T-helper 22 cell (primary cell): ENCODE measurements around the gene ITPR1.

Source experiments
- DNase-seq: peaks from one replicate; pipeline ENCODE4 v3.0.0-alpha.2; 2020; ENCODE audit warnings: low read depth

ITPR1 gene

DNA sequence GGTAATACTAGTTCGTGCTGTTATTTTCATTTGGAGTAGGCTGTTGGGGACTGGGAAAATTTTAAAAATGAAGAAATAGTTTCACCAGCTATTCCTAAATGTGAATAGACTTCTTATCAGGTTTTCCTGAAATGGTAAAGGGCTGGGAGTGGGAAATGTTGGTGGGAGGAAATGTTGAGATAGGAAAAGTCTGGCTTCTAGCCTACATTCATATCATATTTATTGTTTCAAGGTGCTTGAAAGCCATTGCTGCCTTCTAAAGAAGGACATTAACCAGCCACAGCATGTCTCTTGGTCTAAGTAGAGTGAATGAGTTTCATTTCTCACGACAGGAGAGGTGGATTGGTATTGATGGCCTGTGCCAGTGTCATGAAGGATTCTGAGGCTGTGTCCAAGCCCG lies 288.9 kb downstream of the ITPR1 start:
- DNase-seq: no peak

- DNase-seq: no peak
Measured at GRCh38 chr3:4785551-4785950, 292.4 kb downstream of the ITPR1 start.

GRCh38 chr3:4786431-4786830 lies 293.3 kb downstream of the ITPR1 start:
- DNase-seq: no peak

DNA sequence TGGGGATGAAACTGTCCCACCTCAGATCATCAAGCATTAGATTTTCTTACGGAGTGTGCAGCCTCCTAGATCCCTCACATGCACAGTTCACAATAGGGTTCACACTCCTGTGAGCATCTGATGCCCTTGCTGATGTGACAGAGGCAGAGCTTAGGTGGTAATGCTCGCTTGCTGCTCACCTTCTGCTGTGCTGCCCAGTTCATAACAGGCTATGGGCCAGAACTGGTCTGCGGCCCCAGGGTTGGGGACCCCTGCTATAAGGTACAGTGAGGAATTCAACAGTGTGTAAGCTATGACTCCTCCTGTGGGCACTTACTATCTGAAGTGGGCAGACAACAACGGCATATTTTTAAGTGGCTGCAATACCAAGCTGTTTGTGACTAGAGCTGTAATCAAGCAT lies 298.2 kb downstream of the ITPR1 start:
- no peak for DNase-seq

- no peak for DNase-seq
Measured at GRCh38 chr3:4793311-4793710, 300.2 kb downstream of the ITPR1 start.

DNA sequence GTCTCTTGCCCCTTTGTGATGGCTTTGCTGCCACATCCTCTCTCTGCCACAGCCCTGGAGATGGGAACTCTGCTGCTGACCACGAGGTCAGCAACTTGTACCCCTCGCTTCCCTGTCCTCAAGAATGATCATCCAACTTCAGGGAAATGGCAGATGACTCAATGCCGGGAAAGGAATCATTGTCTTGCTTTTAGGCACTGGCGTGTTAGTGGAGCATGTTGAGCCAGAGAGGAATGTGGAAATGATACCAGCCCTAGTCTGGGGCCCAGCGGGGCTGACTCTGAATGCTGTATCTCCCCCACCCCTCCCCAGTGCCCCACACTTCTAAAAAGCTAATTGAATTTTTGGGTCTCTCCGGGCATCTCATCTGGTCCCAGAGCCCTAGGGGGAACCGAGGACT lies 301.2 kb downstream of the ITPR1 start:
- DNase-seq: no peak

GRCh38 chr3:4794798-4795197 lies 301.6 kb downstream of the ITPR1 start:
- DNase-seq: no peak

DNA sequence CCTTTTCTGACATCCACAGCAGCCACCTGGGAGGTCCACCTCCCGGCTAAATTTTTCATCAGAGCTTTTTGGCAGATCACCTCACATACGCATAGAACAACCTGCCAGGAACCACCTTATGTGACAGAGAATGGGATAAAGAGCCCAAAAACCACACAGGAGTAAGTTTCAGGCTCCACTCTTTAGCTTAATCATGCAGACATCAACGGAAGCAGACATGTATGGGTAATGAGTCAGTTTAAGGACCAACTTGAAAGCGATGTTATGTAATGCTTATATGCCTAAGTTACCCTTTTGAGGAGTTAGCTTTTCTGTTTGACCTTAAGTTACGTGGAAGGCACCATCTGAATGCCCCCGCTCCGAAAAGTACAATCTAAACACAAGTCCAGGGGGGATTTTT lies 302.8 kb downstream of the ITPR1 start:
- no peak for DNase-seq

- DNase-seq: no peak
Measured at GRCh38 chr3:4797201-4797705, 304.1 kb downstream of the ITPR1 start.

DNA sequence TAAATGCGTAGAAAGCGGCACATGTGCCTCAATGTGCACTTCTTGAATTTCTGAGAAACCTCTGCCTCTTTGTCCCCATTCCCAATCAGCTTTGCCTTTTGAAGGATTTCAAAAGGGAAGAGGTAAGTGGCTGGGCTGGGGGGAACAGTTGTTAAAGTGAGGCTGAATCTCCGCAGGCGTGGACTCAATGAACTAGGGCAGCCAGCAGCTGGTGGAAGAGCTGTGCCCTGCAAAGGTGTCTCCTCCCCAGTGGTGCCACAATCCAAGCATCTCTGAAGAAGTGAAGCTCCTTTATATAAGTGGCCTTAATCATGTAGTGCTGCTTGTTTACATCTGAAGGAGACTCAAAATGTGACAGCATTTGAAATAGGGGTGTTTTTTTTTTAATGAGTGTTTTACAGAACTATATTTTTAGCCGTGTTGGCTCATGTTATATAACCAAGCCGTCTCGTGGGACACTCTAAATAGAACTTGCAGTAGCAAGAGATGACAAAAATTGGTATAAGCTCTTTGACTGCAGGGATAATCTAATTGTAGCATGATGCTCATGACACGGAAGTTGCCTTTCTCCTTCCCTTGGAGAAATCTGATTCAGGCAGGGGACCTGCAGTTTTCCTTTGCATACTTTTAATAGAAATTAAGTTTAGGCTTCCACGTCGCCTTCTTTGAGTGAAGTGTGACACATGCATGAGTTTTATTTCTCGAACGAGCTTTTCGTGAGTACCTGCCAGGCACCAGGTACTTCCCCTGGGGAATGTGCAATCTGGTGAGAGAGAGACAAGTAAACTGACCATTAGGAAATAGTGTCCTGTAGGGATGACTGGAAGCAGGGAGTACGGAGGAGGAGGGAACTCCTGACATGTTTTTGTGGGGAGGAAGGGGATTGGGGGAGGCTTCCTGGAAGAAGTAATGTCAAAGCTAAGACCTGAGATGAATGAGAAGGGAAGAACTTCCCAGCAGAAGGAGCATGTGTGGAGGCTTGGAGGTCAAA lies 306.4 kb downstream of the ITPR1 start:
- DNase-seq: no peak

DNA sequence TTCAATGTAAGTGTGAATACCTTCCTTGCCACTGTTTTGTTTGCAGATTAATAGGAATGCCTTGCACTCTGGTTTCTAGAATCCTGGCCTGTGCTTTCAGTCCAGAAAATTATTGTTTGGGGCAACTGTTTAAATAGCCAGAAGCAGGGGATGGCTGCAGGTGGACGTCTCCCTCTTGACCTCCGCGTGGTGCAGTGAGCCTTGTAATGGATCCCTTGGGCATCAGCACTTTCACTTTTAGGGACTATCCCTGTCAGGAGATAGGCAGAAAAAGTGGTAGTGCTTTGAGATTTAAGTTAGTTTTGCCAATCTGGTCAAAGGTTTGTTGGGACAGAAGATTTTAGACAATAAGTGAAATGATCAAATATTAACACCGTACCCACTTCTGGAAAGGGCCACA lies 307.4 kb downstream of the ITPR1 start:
- DNase-seq: no peak

DNA sequence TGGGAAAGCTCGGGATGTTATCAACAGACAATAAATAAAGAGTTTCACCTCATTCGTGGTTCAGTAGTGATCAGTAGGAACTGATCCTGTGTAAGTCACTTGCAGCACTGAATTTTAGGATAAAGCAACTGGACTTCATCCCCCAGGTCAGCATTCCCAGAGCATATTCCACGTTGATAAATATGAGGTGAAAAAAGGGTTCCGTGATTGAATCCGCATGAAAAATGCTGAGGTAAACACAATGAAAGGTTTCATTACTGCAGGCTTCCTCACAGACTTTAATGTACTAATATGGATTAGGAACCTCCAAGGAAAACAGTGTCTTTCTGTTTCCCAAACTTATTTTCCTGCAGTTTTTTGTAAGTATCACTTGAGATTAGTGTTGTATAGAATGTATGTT lies 308.7 kb downstream of the ITPR1 start:
- DNase-seq: no peak

DNA sequence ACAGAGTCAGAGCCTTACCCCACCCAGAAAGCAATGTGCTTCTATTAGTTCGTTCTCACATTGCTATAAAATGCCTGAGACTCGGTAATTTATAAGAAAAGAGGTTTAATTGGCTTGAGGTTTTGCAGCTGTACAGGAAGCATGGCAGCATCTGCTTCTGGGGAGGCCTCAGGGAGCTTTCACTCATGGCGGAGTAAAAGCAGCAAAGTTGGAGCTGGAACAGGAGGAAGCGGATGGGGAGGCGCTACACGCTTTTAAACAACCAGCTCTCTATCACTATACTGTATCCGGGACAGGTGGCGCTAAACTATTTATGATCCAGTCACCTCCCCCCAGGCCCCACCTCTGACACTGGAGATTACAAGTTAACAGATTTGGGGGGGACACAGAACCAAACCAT lies 309.8 kb downstream of the ITPR1 start:
- no peak for DNase-seq

DNA sequence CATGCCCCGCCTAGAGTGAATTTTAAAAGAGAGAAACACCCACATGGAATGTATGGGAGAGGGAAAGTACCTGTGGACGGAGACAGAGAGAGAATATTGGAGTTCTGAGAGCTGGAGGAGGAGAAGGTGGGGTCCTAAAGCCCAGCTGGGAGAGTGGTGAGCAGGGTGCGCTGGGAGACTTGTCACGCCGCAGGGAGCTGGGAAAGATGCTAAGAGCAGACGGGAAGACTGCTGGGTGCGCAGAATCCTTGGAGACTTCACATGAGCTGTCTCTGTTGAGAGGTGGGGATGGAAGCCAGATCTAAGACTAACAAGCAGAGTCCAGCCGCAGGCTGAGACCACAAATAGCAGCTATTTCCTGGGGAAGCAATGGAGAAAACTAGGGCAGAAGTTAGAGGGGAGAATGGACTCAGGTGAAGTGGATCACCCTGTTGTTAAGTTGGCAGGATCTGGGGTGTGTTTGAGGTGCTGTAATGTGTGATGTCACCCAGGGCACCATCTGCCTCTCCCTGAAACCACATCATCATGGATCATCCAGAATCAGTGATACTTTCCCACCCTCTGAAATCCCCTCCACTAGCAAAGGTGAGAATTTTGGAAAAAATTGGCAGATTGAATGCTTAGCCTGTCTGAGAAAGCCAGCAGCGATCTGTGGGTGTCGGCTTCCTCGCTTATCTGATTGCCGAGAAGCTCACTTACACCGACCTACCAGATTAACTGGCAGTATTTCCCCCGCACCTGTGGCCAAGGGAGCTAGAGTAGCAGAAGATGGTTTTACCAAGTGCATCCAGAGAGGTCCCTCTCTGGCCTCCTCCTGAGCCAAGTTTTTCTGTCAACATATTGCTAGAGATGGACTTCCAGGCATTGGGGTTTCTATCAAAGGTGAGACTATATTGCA lies 311.3 kb downstream of the ITPR1 start:
- DNase-seq: no peak

- no peak for DNase-seq
Measured at GRCh38 chr3:4805662-4806061, 312.5 kb downstream of the ITPR1 start.

DNA sequence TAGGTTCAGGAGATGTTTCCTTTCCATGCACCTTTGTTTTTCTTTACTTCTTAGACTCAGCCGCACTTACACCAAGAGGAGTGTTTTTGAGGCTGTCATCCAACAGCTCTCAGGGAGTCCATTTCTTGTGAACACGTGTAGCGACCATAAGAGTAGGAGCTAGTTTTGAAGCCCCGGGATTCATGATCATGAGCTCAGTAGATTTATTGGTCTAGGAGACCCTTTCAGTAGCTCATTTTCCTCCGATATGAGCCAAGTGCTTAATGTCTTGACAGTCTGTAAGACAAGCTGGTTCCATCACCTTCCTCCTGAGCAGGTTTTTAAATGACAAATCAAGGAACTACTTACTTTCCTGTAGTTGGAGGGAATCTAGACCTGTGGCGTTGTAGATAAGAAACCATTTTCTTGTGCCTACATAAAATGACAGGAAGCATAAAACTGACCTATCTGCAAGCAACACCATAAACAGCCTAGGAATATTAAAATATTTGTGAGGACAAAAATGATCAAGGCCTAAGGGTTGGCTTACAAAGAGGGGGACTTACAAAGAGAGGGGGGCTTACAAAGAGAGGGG lies 313.5 kb downstream of the ITPR1 start:
- DNase-seq: no peak

GRCh38 chr3:4807381-4808280 lies 314.5 kb downstream of the ITPR1 start:
- no peak for DNase-seq

- no peak for DNase-seq
Measured at GRCh38 chr3:4808637-4809036, 315.5 kb downstream of the ITPR1 start.

DNA sequence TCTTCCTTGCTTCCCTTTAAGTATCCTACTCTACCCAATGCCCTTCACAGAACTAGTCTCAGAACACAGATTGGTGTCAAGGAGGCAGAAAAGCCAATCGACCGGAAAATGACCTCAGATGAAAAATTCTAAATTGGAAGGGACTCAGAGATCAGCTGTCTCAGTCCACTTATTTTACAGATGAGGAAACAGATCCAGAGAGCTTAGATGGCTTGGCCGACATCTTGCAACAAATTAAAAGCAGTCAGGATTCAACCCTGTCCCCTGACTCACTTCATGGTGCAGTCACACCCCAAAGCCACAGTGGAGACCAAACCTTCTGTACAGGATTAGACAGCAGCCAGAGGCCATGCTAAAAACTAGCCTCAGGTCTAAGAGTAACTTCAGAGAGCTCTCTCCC lies 316.8 kb downstream of the ITPR1 start:
- DNase-seq: no peak

DNA sequence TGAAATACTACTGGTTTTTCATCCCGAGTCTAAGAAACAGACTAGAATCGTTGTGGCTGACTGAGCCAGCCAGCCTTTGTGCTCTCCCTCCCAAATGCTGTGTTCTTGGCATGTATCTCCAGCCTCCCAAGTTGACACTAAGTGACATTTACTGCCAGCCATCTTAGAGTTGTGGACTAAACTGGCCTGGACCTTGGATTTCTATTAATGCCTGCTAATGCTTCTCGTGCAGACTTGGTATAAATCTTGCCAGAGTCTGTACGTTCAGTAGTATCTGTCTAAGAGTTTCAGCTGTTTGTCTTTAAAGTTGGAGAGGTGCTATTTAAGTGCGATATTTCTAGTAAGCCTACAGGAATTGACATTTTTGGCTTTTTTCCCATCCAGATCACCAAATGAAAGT lies 319.4 kb downstream of the ITPR1 start:
- DNase-seq: no peak

DNA sequence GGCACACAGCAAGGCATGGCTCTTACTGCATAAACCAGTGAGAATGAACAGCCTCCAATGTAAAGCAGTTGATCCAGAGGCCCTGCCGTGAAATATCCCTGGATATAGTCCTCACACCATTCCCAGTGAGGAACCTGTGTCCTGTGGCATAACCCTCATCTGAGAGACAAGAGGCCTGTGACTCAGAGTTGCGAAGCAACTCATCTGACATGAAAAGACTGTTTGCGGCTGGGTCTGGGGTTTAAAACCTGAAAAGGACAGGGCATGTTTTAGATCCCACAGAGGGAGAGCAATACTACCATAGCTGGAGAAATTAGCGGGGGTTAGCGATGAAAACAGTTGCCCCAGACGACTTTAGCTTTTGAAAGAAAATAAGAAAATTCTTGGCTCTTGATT lies 320.8 kb downstream of the ITPR1 start:
- DNase-seq: no peak
